ENCODE measurements around the gene TAF6.
A peak's percentile ranks its signal among the peaks of the same experiment; 100 is the strongest.

Gene TAF6

DNA sequence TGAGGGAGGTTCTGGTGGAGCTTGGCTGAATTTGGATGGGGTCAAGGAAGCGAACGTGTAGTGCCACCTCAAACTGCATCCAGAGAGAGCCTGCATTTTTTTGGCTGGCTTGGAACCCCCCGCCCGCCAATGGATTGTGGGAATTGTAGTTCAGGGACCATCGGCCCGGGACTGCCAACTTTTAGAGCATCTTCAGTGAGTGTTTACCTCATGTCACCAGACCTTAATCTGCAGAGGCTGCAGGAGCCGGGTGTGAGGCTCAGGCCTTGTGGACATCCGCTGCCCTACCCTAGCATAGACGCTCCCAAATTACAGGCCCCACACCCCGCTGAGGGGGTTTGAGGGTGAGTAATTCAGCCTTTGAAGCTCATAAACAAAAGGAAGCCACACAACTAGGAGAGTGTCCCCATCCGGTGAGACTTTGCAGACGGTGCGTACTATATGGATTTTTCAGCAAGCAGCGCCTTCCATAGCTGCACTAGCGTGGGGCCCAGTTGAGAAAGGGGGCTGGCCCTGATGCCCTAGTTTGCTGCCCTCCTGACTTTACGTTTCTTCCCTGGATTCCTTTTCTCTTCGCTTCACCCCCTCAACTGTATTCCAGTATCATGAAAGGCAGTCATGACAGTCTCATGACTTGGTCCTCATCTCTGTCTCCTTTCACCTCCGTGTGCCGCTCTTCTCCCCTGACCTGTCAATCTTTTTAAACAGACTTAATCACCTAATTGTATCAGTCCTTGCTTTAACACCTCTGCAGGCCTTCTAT lies 993 bp upstream of the TAF6 start:
- no peak for DNase-seq

DNA sequence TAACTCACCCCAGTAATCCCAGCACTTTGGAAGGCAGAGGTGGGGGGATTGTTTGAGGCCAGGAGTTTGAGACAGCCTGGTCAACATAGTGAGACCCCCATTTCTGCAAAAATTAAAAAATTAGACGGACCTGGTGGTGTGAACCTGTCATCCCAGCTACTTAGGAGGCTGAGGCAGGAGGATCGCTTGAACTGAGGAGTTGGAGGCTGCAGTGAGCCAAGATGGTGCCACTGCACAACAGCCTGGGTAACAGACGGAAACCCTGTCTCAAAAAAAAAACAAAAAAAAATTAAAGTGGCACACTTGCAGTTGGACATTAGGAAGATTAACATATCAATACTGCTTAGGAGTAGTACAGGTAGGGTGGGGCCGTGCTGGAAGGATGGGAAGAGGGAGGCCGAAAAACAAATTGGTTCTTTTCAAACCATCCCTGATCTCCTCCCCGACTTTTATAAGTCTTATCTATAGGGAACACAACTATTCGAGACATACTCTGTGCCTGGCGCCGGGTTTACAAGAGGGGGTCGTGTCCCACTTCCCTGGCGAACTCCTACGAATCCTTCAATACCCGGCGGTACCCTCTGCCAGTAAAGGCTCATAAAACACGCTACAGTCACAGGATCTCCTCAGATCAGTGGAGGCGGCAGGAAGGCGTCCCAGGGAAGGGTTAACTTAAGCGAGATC lies 628 bp downstream of the TAF6 start:
- no peak for DNase-seq

DNA sequence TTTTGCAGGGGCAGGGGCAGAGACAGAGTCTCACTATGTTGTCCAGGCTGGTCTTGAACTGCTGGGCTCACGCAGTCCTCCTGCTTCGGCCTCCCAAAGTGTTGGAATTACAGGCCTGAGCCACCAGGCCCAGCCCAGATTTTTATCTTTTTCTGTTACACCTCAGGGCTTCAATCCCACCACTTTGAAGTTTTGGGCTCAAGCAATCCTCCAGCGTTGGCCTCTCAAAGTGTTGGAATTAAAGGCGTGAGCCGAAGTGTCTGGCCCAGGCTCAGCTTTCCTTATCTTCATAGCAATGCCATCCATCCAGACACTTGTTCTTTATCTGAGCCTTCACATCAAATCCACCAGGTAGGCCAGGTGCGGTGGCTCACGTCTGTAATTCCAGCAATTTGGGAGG lies 4.1 kb downstream of the TAF6 start:
- DNase-seq, result no peak

DNA sequence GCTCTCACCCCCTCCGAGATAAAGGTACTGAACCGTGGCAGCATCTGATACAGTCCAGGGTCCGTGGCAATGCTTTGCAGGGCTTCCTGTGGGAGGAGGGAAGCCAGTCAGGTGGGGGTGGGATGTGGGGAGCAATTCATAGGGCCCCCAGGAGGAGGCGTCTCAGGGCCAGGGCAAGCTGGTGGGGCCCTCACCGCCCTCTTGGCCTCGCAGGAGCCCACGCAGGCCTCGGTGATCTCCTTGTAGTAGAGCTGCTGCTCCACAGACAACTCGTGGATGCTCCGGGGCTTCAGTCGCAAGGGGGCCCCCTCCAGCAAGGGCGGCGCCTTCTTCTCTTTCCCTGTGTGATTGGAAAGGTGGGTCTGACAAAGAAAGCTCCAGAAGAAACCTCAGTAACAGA lies 7.2 kb downstream of the TAF6 start:
- DNase-seq, result no peak

GRCh38 chr7:100111156-100111555 lies 8.0 kb downstream of the TAF6 start:
- DNase-seq, result no peak

DNA sequence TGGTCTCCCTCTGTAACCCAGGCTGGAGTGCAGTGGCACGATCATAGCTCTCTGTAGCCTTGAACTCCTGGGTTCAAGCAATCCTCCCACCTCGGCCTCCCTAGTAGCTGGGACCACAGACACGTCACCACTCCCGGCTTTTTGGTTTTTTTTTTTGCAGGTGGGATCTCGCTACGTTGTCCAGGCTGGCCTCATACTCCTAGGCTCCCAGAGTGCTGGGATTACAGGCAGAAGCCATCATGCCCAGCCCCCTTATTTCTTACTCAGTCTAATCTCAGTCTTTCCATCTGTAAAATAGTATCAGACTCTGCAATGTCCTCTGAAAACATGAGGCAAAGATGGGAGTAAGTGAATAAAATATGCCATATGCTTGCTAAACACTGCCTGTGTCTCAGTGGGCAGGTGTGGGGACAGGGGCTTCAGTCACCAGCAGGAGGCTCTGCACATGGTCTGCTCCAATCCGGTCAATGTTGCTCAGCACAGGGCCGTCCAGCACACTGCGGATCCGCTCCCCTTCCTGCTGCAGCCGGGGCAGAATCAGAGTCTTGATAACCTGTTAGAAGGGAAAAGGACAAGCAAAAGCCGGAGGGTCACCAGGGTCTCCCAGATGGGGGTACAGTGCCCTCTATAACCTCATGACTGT lies 9.5 kb downstream of the TAF6 start:
- no peak for DNase-seq

GRCh38 chr7:100107890-100108289 lies 11.3 kb downstream of the TAF6 start:
- no peak for DNase-seq

DNA sequence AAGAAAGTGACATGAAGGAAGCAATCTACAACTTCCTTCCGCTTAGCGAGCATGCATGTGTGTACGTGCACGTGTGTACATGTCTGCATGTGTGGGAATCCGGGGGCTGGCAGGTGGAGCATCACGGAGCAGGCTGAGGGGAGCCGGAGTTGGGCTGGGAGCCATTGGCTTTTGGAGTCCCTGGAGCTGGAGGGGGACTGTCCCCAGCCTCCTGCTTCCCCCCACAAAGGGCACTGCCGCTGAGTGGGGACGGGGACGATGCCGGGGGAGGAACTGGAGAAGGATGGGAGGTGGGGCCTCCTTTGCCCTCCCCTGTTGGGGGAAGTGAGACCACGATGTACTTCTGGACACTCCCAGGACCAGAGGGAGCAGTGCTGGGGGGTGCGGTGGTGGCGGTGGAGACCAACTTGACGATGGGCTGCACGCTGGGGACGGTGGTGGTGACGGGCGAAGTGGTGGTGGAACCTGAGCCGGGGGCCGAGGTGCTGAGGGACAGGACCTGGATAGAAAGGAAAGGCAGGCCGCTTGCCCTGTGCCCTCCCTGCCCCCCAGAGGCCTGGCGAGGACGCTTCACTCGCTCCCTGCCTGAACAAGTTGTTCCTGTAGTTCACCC lies 11.9 kb downstream of the TAF6 start:
- no peak for DNase-seq

DNA sequence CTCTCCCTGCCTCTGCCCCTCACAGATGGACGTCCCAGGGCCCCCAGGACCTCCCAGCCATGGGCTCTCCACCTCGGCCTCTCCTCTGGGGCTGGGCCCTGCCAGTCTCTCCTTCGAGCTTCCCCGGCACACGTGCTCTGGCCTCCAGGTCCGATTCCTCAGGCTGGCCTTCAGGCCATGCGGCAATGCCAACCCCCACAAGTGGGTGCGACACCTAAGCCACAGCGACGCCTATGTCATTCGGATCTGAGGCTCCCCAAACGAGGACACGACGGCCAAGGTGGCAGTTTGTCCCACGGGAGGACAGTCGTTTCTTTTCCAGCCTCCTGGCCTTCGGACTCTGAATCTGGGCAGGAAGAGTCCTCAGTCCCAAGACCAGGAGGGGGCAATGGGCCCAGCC lies 12.5 kb downstream of the TAF6 start:
- no peak for DNase-seq

- DNase-seq, result no peak
Observed at GRCh38 chr7:100105534-100105933, 13.6 kb downstream of the TAF6 start.

- DNase-seq, result peak; percentile 99
Observed at GRCh38 chr7:100102950-100103840, 16.0 kb downstream of the TAF6 start.

DNA sequence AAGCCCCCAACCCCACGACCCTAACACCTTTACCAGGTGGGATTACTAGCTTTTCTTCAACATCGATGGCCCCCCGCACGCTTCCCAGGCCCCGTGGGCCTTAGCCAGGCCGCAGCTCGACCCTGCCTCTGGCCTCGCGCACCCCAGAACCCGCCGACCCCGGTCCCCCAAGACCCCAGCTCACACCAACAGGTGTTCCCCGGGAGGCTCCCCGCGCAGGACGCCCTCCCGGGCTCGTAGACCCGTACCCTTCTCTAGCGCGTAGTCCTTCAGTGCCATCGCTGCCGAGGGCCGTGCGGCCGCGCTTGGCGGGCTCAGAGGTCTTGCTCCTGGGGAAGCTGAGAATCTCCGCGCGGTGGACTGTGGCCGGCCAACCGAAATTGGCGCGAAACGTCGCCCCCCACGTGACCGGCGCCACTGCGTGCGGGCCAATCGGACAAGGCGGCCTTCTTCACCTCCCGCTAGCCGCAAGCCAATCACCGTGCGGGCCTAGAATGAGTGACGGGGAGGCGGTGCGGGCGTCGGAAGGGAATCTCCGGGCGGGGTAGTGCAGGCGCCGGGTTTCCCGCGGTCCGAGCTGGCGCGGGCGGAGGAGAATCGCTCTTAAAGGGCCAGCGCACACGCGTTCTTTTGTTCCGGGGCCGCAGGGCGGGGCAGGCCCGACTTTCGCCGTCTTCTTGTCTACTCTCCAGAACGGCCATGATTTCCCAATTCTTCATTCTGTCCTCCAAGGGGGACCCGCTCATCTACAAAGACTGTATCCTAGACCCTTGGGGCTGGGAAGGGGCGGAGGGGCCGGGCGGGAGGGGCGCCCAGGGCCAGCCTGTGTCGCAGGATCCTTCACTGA lies 17.9 kb downstream of the TAF6 start, which contains the start of the genes AP4M1 and MCM7:
Gene AP4M1 (plus strand): TSS at position 628 of the 847 bp plus-strand sequence. CDS start 72 bp downstream, at position 700.
Gene MCM7 (minus strand): TSS at position 382 of the 847 bp plus-strand sequence. CDS start 103 bp downstream, at position 279.
- peak; percentile 100 for DNase-seq

DNA sequence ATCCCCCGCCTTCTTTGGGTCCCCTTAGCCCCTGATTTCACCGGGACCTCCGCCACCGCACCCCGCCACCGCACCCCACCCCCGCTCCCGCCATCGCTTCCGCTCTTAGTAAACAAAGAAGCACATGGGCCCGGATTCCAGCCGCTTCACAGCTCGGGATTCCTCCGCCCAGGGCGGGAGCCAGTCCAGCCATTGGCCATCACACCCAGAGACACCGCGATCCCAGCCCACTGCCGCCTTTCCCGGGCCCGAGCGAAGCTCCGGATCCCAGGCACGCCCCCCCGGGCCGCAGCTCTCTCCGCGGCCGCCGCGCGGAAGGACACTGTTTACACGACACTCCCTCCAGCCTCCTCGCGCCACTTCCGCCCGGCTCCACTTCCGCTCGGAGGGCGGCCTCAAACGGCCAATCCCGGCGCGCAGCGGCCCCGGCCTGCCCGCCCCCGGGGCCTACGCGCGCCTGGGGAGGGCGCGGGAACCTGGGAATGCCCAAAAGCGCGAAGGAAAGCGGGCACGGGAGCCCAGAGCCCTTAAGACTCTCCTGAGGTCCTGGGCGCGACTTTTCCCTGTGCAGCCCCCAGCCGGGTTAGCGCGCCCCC lies 18.6 kb downstream of the TAF6 start:
- DNase-seq, result peak; percentile 97

DNA sequence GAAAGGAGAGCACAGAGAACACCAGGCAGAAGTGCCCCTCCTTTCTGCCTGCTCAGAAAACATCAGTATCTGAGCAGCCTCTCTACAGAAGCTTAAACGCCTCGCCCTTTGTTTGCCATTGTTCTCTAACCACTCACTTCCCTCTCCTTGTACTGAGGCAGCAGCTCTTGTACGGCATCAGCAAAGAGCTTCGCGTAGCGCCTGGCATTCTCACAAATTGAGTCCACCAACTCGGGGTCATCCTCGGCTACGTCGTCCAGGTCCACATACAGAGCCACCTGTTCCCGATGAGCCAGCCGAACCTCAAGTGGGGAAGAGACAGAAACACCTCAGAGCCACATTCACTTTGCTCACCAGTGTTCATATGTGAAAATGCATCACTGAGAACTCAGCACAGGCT lies 19.7 kb downstream of the TAF6 start:
- no peak for DNase-seq

DNA sequence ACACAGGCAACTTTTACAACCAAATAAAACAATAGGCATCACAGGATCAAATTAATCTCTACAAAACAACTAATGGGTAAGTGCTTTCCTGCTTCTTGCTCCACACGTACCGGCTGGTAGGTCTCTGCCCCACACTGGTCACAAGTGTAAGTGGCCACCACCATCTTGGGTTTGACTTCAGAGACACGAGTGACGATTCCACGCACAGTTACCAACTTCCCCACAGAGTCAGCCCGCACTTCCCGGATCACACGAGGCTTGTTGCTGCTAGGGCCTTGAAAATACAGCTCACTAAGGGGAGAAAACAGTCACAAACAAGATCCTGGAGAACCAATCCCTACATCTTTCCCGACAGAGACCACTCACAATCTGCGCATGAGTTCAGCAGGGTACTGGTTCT lies 20.2 kb downstream of the TAF6 start:
- DNase-seq, result no peak

DNA sequence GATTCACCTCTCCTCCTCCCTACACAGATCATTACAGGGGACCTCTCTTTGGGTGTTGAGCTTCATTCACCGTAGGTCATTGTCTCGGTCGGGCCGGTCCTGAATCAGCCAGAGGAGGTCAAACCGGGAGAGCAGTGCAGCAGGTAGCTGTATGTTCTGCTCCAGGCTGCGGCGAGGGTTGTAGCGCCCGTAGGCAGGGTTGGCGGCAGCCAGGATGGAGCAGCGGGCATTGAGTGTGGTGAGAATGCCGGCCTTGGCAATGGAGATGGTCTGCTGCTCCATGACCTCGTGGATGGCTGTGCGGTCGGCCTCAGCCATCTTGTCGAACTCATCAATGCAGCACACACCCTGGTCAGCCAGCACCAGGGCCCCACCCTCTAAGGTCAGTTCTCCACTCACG lies 23.5 kb downstream of the TAF6 start:
- no peak for DNase-seq

DNA sequence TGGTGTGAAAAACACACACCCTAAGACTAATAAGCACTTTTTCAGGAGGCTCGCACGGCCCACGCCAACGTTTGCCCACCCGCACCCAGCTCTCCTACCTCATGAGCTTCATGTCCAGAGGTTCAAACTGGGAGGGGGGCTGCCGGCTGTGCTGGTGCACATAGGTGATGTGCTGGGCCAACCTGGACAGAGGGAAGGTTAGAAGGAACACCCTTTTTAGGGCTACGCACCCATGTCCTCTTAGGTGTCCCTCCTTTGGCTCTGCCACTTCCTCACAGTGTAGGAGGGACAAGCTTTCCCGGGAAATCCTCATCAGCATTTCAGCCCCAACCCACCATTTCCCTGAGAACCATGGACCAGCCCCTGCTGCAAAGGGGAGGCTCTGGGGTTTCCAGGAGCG lies 23.9 kb downstream of the TAF6 start:
- no peak for DNase-seq

GRCh38 chr7:100093925-100094486 lies 25.2 kb downstream of the TAF6 start:
- no peak for DNase-seq

DNA sequence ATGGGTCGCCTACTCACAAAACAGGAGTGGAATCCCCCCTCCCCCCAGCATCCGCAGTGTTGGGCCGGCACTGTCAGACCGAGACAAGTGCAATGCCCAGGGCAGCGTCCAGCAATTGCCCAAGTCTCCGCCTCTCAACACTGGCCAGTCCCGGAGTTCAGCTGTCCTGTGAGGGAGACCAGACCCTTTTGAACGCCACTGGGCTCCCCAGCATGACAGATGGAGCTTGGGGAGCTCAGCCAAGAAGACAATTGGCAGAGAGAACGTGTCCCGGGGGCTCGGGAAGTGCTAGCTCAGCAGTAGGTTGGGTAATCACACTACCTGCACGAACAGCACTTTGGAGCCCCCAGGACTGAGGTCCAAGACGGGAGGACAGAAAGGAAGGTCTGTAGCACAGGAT lies 25.7 kb downstream of the TAF6 start:
- DNase-seq, result no peak

DNA sequence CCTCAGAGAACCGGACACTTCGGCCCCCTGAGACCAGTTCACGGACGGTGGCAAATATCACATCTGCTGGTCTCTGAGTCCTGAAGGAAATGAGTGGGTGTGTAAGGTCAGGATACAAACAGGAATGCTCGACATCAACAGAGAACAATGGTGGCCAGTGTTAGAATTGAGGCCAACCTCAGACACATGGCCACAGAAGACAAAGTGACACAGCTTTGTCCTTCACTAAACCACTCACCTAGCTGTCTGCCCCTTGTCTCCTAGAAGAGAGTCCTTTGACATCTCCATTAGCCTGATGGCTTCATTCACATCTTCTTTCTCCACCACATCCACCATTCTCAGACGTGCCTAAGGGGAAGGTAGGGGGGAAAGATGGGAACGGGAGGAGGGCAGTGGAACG lies 26.1 kb downstream of the TAF6 start:
- DNase-seq, result no peak
